ENCODE data around the gene VPS16.
A peak's percentile ranks its signal among the peaks of the same experiment; 100 is the strongest.

Gene VPS16

DNA sequence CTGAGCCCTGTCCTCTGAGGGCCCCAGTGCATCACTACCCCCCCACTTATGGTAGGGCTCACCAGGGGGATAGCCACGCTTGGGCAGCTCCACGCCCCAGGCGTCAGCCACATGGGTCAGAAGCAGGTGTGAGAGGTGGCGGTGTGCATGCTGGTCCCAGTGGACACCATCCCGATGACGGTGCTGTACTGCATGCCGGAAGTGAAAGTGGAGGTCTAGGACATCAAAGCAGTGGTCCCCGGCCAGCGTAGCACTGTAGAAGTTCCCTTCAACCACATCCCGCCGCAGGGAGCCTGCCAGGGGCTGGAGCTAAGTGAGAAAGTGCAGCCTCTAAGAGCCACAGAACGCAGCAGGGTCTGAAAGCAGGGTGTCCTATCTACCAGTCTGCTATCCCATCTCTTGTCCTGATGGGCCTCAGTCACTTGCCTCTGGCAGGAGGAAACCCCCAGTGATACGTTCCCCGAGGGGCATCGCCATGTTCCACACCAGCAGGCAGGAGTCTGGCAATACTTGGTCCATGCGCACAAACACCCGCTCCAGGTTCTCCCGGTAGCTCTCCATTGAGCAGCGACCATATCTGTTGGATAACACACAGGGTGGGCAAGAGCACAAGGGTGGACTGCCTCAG lies 2.3 kb upstream of the VPS16 start:
- Histone ChIP-seq H3K27me3 (no peaks in the 10 kb centered on the region), H3K4me1 (peaks cover 0 to 30% (median 17%) of the 10 kb centered on the region in 4 donors), H3K9me3 (no peaks in the 10 kb centered on the region), H3K27ac (no peak overlapping the region), H3K36me3 (peaks cover 0 to 37% (median 8%) of the 10 kb centered on the region in 3 donors), H3K4me3 (no peak overlapping the region)
- DNase-seq: no peak
- no peak for TF ChIP-seq CTCF (IDR thresholded peaks at IDR 0.05)
- intact Hi-C loops (cut with DNase I; ENCODE audit: low total_unique reads): loop anchor here (10.0 kb wide), 1 partner anchor 143 kb away; the partner anchor contains the start of gene EBF4

GRCh38 chr20:2838847-2839671 lies 1.5 kb upstream of the VPS16 start:
- no peak overlapping the region for H3K27ac ChIP-seq
- intact Hi-C loops (cut with DNase I; ENCODE audit: low total_unique reads): loop anchor here (10.0 kb wide), 1 partner anchor 144 kb away; the partner anchor contains the start of gene EBF4
- DNase-seq: no peak
- peaks cover 0 to 30% (median 17%) of the 10 kb centered on the region in 4 donors for H3K4me1 ChIP-seq
- peaks cover 0 to 37% (median 8%) of the 10 kb centered on the region in 3 donors for H3K36me3 ChIP-seq
- no peak for TF ChIP-seq CTCF (IDR thresholded peaks at IDR 0.05)
- no peaks in the 10 kb centered on the region for H3K9me3 ChIP-seq
- no peaks in the 10 kb centered on the region for H3K27me3 ChIP-seq
- no peak overlapping the region for H3K4me3 ChIP-seq

DNA sequence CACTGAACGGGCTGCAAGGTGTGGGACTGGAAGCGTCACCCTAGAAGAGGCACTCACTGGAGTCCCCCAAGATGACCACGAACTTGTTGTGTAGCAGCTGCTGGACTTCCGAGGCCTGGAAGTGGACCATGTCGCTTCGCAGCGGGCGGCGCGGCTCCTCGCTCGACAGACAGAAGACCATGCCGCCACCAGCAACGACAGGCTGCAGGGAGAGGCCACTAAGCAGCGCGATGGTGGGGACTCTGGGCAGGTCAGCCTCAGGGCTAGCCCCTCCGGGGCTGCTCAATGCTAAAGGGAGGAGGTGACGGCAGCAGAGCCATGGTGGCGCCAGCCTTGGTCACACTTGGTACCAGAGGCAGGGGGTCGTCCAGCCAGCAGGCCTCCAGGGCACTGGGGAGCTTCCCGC lies 810 bp upstream of the VPS16 start:
- DNase-seq: no peak
- Histone ChIP-seq H3K27ac (peak overlapping the region; percentile 92 to 95), H3K27me3 (no peaks in the 10 kb centered on the region), H3K9me3 (no peaks in the 10 kb centered on the region), H3K36me3 (peaks cover 0 to 33% (median 8%) of the 10 kb centered on the region in 3 donors), H3K4me3 (peak overlapping the region; percentile 89 to 95), H3K4me1 (peaks cover 0 to 30% (median 17%) of the 10 kb centered on the region in 4 donors)
- TF ChIP-seq CTCF (IDR thresholded peaks at IDR 0.05): no peak
- intact Hi-C loops (cut with DNase I; ENCODE audit: low total_unique reads): loop anchor here (10.0 kb wide), 1 partner anchor 145 kb away; the partner anchor contains the start of gene EBF4

- peaks cover 0 to 20% (median 0%) of the 10 kb centered on the region in 3 donors for H3K36me3 ChIP-seq
- intact Hi-C loops (cut with DNase I; ENCODE audit: low total_unique reads): no loop called here
- DNase-seq: peak in 1 of 2 donors; percentile 68
- H3K9me3 ChIP-seq: no peaks in the 10 kb centered on the region
- TF ChIP-seq CTCF (IDR thresholded peaks at IDR 0.05): no peak
- peak overlapping the region; percentile 89 to 95 for H3K4me3 ChIP-seq
- H3K27me3 ChIP-seq: no peaks in the 10 kb centered on the region
- peaks cover 0 to 30% (median 17%) of the 10 kb centered on the region in 4 donors for H3K4me1 ChIP-seq
- H3K27ac ChIP-seq: peak overlapping the region; percentile 92 to 95
These were observed 504 bp downstream of the VPS16 start for GRCh38 chr20:2840967-2841531.

- no peaks in the 10 kb centered on the region for H3K9me3 ChIP-seq
- TF ChIP-seq CTCF (IDR thresholded peaks at IDR 0.05): no peak
- no peaks in the 10 kb centered on the region for H3K36me3 ChIP-seq
- peaks cover 0 to 14% (median 9%) of the 10 kb centered on the region in 4 donors for H3K4me1 ChIP-seq
- intact Hi-C loops (cut with DNase I; ENCODE audit: low total_unique reads): no loop called here
- no peaks in the 10 kb centered on the region for H3K27me3 ChIP-seq
- H3K4me3 ChIP-seq: no peak overlapping the region
- H3K27ac ChIP-seq: no peak overlapping the region
- no peak for DNase-seq
These were observed 5.1 kb downstream of the VPS16 start for GRCh38 chr20:2845607-2846006.
